Measurements from ENCODE around the gene SYNC. TPM values are rescaled to one million over a fixed set of nuclear protein-coding genes. Genes with fewer than 3 reads are reported as not detected.
A peak's percentile ranks its signal among the peaks of the same experiment; 100 is the strongest.
"Not testable (repeated sequence)": the region's sequence is repeated elsewhere in the genome, so short reads cannot be mapped to it uniquely, and the experiment has no call there.

The SYNC gene
- total RNA-seq, 4 donors from 2014 or later = 10.2 to 31.2 (median 23.7) TPM

- H3K4me3 ChIP-seq = no peak overlapping the region
- DNase-seq (ENCODE audit: low spot score in 2 of 2) = no peak
- TF ChIP-seq EP300 (IDR thresholded peaks at IDR 0.05) = no peak
- no peak for TF ChIP-seq POLR2A (IDR thresholded peaks at IDR 0.05)
- no peak for TF ChIP-seq CTCF (IDR thresholded peaks at IDR 0.05)
- H3K4me1 ChIP-seq = peaks cover 0 to 6% (median 0%) of the 10 kb centered on the region in 4 donors
- peak overlapping the region in 1 of 4 donors; percentile 44 for H3K27ac ChIP-seq
- no peaks in the 10 kb centered on the region for H3K36me3 ChIP-seq
- H3K27me3 ChIP-seq = no peaks in the 10 kb centered on the region
- WGBS, 2 donors = 31 to 39% methylated on average over 7 of the region's 9 CpGs
- H3K9me3 ChIP-seq = no peaks in the 10 kb centered on the region
These were observed 14.0 kb upstream of the SYNC start for GRCh38 chr1:32716312-32717148.

GRCh38 chr1:32715901-32716311 lies 13.3 kb upstream of the SYNC start:
- TF ChIP-seq CTCF (IDR thresholded peaks at IDR 0.05) (no peak), EP300 (IDR thresholded peaks at IDR 0.05) (no peak), POLR2A (IDR thresholded peaks at IDR 0.05) (no peak)

GRCh38 chr1:32714277-32714676 lies 11.7 kb upstream of the SYNC start:
- H3K4me1 ChIP-seq = peaks cover 0 to 6% (median 0%) of the 10 kb centered on the region in 4 donors
- 76 to 84% methylated on average over 4 of the region's 4 CpGs for WGBS, 2 donors

More at GRCh38 chr1:32715901-32716311, 13.3 kb upstream of the SYNC start:
- H3K27me3 ChIP-seq = no peaks in the 10 kb centered on the region
- H3K36me3 ChIP-seq = no peaks in the 10 kb centered on the region
- 87 to 100% methylated on average over 4 of the region's 4 CpGs for WGBS, 2 donors
- DNase-seq (ENCODE audit: low spot score in 2 of 2) = no peak
- H3K27ac ChIP-seq = peak overlapping the region in 1 of 4 donors; percentile 44
- H3K9me3 ChIP-seq = no peaks in the 10 kb centered on the region
- peaks cover 0 to 6% (median 0%) of the 10 kb centered on the region in 4 donors for H3K4me1 ChIP-seq
- H3K4me3 ChIP-seq = no peak overlapping the region

GRCh38 chr1:32713081-32713480 lies 10.5 kb upstream of the SYNC start:
- WGBS, 2 donors = 77 to 78% methylated on average over 9 to 10 of the region's 10 CpGs
- no peak overlapping the region for H3K27ac ChIP-seq

More at GRCh38 chr1:32714277-32714676, 11.7 kb upstream of the SYNC start:
- DNase-seq (ENCODE audit: low spot score in 2 of 2) = no peak
- no peak overlapping the region for H3K27ac ChIP-seq
- no peaks in the 10 kb centered on the region for H3K36me3 ChIP-seq
- no peaks in the 10 kb centered on the region for H3K9me3 ChIP-seq
- H3K27me3 ChIP-seq = no peaks in the 10 kb centered on the region
- H3K4me3 ChIP-seq = no peak overlapping the region
- TF ChIP-seq CTCF (IDR thresholded peaks at IDR 0.05) (no peak), EP300 (IDR thresholded peaks at IDR 0.05) (no peak), POLR2A (IDR thresholded peaks at IDR 0.05) (no peak)

GRCh38 chr1:32711221-32711620 lies 8.7 kb upstream of the SYNC start:
- H3K36me3 ChIP-seq, H3K4me3 ChIP-seq: not testable (repeated sequence)
- 76 to 83% methylated on average over 4 of the region's 4 CpGs for WGBS, 2 donors

More at GRCh38 chr1:32713081-32713480, 10.5 kb upstream of the SYNC start:
- Histone ChIP-seq H3K36me3 (no peaks in the 10 kb centered on the region), H3K27me3 (no peaks in the 10 kb centered on the region), H3K9me3 (no peaks in the 10 kb centered on the region), H3K4me3 (no peak overlapping the region), H3K4me1 (peaks cover 0 to 6% (median 0%) of the 10 kb centered on the region in 4 donors)
- TF ChIP-seq CTCF (IDR thresholded peaks at IDR 0.05) (no peak), EP300 (IDR thresholded peaks at IDR 0.05) (no peak), POLR2A (IDR thresholded peaks at IDR 0.05) (no peak)
- DNase-seq (ENCODE audit: low spot score in 2 of 2) = no peak

More at GRCh38 chr1:32711221-32711620, 8.7 kb upstream of the SYNC start:
- not testable (repeated sequence) for H3K27me3 ChIP-seq; H3K27ac ChIP-seq; H3K9me3 ChIP-seq; H3K4me1 ChIP-seq; DNase-seq (ENCODE audit: low spot score in 2 of 2)

Measured in tibial nerve (tissue), 4 donors.